H1 (cell line): ENCODE results near the gene COL21A1. TPM values are rescaled to one million over a fixed set of nuclear protein-coding genes. Genes with fewer than 3 reads are reported as not detected.

Experiments
- CTCF ChIA-PET: fragments of 300-600 bp; sonication (Branson Sonifier 250); formaldehyde crosslinking; loops from one replicate; lab custom pipeline; 2021; ENCODE audit not compliant: partially characterized antibody; lab: Charles Lee
- POLR2A ChIA-PET: fragments of 300-600 bp; sonication (Branson Sonifier 250); formaldehyde crosslinking; loops from one replicate; lab custom pipeline; 2021; ENCODE audit warnings: inconsistent platforms; ENCODE audit not compliant: partially characterized antibody; lab: Charles Lee
- DNase-seq, 2 experiments: peaks; one replicate each; pipeline versions ENCODE4 v3.0.0 to v3.0.0-alpha.2; 2010 to 2022; ENCODE audit warnings: low spot score in 2 of 2, low read depth in 1 of 2, mixed read lengths in 1 of 2
- FAIRE-seq: peaks from 2 replicates; lab custom pipeline; 2011; peaks lifted over from hg19 to GRCh38; lab: Jason Lieb, UNC
- H2AFZ ChIP-seq: 2 replicates; pipeline ENCODE4 v1.8.1; 2012; ENCODE audit warnings: low read length, inconsistent platforms
- H2AK5ac ChIP-seq: 2 replicates; pipeline ENCODE4 v1.6.1; 2013; ENCODE audit warnings: low read depth, low read length
- H2BK120ac ChIP-seq: replicated peaks from 2 replicates; pipeline ENCODE3; 2013; ENCODE audit warnings: low read depth, low read length, inconsistent platforms
- H2BK12ac ChIP-seq: 2 replicates; pipeline ENCODE4 v1.6.1; 2013; ENCODE audit warnings: low read depth, low read length
- H2BK15ac ChIP-seq: 2 replicates; pipeline ENCODE4 v1.6.1; 2013; ENCODE audit warnings: low read length
- H2BK20ac ChIP-seq: 2 replicates; pipeline ENCODE4 v1.6.1; 2013; ENCODE audit warnings: low read length
- H2BK5ac ChIP-seq: 2 replicates; pipeline ENCODE4 v1.6.1; 2013; ENCODE audit warnings: low read depth, low read length
- H3K14ac ChIP-seq: 2 replicates; pipeline ENCODE4 v1.6.1; 2013; ENCODE audit warnings: inconsistent platforms; ENCODE audit not compliant: insufficient read length
- H3K18ac ChIP-seq: 2 replicates; pipeline ENCODE4 v1.6.1; 2013; ENCODE audit warnings: low read length; ENCODE audit errors: extremely low read depth
- H3K23ac ChIP-seq: 2 replicates; pipeline ENCODE4 v1.6.1; 2013; ENCODE audit warnings: inconsistent platforms; ENCODE audit not compliant: insufficient read length
- H3K23me2 ChIP-seq: 2 replicates; pipeline ENCODE4 v1.6.1; 2013; ENCODE audit warnings: low read depth, low read length
- H3K27ac ChIP-seq: 2 replicates; pipeline ENCODE4 v1.6.1; 2011; ENCODE audit warnings: low read depth, low read length, inconsistent platforms
- H3K27me3 ChIP-seq, 4 experiments: replicated peaks in 1 of 4; 1 replicate in 1 of 4; 2 replicates in 3 of 4; pipeline versions ENCODE4 v1.6.1 to v1.8.1; 2011 to 2013; ENCODE audit warnings: low read length in 3 of 4, mild to moderate bottlenecking in 3 of 4, inconsistent platforms in 2 of 4, mixed read lengths in 2 of 4, moderate library complexity in 1 of 4; ENCODE audit not compliant: control insufficient read depth in 3 of 4, insufficient read depth in 3 of 4; ENCODE audit errors: extremely low read depth in 1 of 4
- H3K36me3 ChIP-seq, 4 experiments: 2 replicates each; pipeline versions ENCODE4 v1.6.1 to v1.8.1; 2011 to 2013; ENCODE audit warnings: mild to moderate bottlenecking in 4 of 4, low read length in 3 of 4, moderate library complexity in 2 of 4, control low read depth in 1 of 4, inconsistent platforms in 1 of 4; ENCODE audit not compliant: insufficient read depth in 4 of 4, control insufficient read depth in 2 of 4
- H3K4ac ChIP-seq: replicated peaks from 2 replicates; pipeline ENCODE3; 2013; ENCODE audit warnings: low read length, low read depth, mixed read lengths, inconsistent platforms; ENCODE audit not compliant: insufficient read length
- H3K4me1 ChIP-seq, 4 experiments: replicated peaks in 1 of 4; 1 replicate in 1 of 4; 2 replicates in 3 of 4; pipeline versions ENCODE4 v1.6.1 to v1.8.1; 2011 to 2013; ENCODE audit warnings: low read length in 3 of 4, inconsistent platforms in 2 of 4, mixed read lengths in 1 of 4; ENCODE audit not compliant: insufficient read depth in 4 of 4, control insufficient read depth in 3 of 4
- H3K4me2 ChIP-seq, 2 experiments: 2 replicates each; pipeline versions ENCODE4 v1.6.1 to v1.8.1; 2011 to 2013; ENCODE audit warnings: low read depth in 2 of 2, low read length in 2 of 2, control low read depth in 1 of 2, inconsistent platforms in 1 of 2, mild to moderate bottlenecking in 1 of 2; ENCODE audit not compliant: insufficient read depth in 1 of 2
- H3K4me3 ChIP-seq, 4 experiments: fragments of 200-600, 300-600 bp in 1 of 4; sonication (generic), shearing (Covaris generic), sonication (Bioruptor Twin) in 1 of 4; 2 replicates each; pipeline versions ENCODE4 v1.5.1 to v1.8.1; 2011 to 2016; ENCODE audit warnings: low read length in 4 of 4, low read depth in 3 of 4, control low read depth in 2 of 4, inconsistent platforms in 2 of 4, mild to moderate bottlenecking in 2 of 4, mixed read lengths in 1 of 4, moderate library complexity in 1 of 4; ENCODE audit not compliant: insufficient read depth in 2 of 4; ENCODE audit errors: extremely low read depth in 1 of 4
- H3K56ac ChIP-seq: replicated peaks from 2 replicates; pipeline ENCODE3; 2013; ENCODE audit warnings: low read depth, mild to moderate bottlenecking, mixed read lengths, low read length, inconsistent platforms; ENCODE audit not compliant: insufficient read length
- H3K79me1 ChIP-seq: 2 replicates; pipeline ENCODE4 v1.6.1; 2013; ENCODE audit warnings: low read depth, low read length, control low read depth
- H3K79me2 ChIP-seq, 2 experiments: 2 replicates each; pipeline versions ENCODE4 v1.6.1 to v1.8.1; 2012 to 2013; ENCODE audit warnings: low read length in 2 of 2, mild to moderate bottlenecking in 2 of 2, inconsistent platforms in 1 of 2; ENCODE audit not compliant: insufficient read depth in 2 of 2, control insufficient read depth in 1 of 2
- H3K9ac ChIP-seq, 4 experiments: replicated peaks in 1 of 4; 1 replicate in 1 of 4; 2 replicates in 3 of 4; pipeline versions ENCODE4 v1.6.1 to v1.8.1; 2011 to 2013; ENCODE audit warnings: low read depth in 3 of 4, low read length in 3 of 4, control low read depth in 2 of 4, mild to moderate bottlenecking in 2 of 4, moderate library complexity in 2 of 4, inconsistent platforms in 1 of 4; ENCODE audit errors: extremely low read depth in 1 of 4
- H3K9me3 ChIP-seq, 2 experiments: 2 replicates each; pipeline versions ENCODE4 v1.6.1 to v1.8.1; 2012 to 2013; ENCODE audit warnings: mild to moderate bottlenecking in 2 of 2, moderate library complexity in 2 of 2, control low read depth in 1 of 2, inconsistent platforms in 1 of 2, low read depth in 1 of 2, low read length in 1 of 2, mixed read lengths in 1 of 2; ENCODE audit not compliant: insufficient read depth in 2 of 2
- H4K20me1 ChIP-seq, 2 experiments: replicated peaks in 1 of 2; 2 replicates each; pipeline versions ENCODE3 to v1.8.1; 2011 to 2013; ENCODE audit warnings: inconsistent platforms in 2 of 2, low read length in 2 of 2, mild to moderate bottlenecking in 1 of 2; ENCODE audit not compliant: insufficient read depth in 2 of 2, control insufficient read depth in 1 of 2
- H4K5ac ChIP-seq: 2 replicates; pipeline ENCODE4 v1.6.1; 2013; ENCODE audit warnings: low read length, low read depth, mixed read lengths, inconsistent platforms; ENCODE audit not compliant: insufficient read length
- H4K8ac ChIP-seq: 2 replicates; pipeline ENCODE4 v1.8.0; 2013; ENCODE audit warnings: mild to moderate bottlenecking, moderate library complexity, low read length, inconsistent platforms; ENCODE audit not compliant: insufficient read depth; ENCODE audit errors: extremely low read depth
- H4K91ac ChIP-seq: replicated peaks from 2 replicates; pipeline ENCODE3; 2013; ENCODE audit warnings: low read length, mixed read lengths, inconsistent platforms; ENCODE audit not compliant: insufficient read length
- KDM5A ChIP-seq: fragments of 200-600 bp; IDR thresholded peaks from 2 replicates; pipeline ENCODE4 v1.7.1; 2012; ENCODE audit warnings: mild to moderate bottlenecking, low read length, inconsistent platforms, mixed read lengths
- SUZ12 ChIP-seq: fragments of 200-600 bp; sonication (generic); IDR thresholded peaks from 2 replicates; pipeline ENCODE4 v1.6.1; 2012; ENCODE audit warnings: mild to moderate bottlenecking, inconsistent platforms, low read length, moderate library complexity, mixed read lengths
- polyA plus RNA-seq, 7 experiments: library from polyadenylated mRNA; depleted of rRNA in 3 of 7; stranded (reverse) in 5 of 7; unstranded in 2 of 7; fragments of >200 nt in 5 of 7; fragments of 200-250 nt in 2 of 7; gene quantifications; 1 replicate in 5 of 7; 2 replicates in 1 of 7; 4 replicates in 1 of 7; pipeline versions ENCODE4 v1.2.1 to v1.2.3, GENCODE V29; 2011 to 2013; ENCODE audit warnings: missing spikeins in 2 of 7, mixed read lengths in 2 of 7
- total RNA-seq: library from RNA; stranded (reverse); fragmentation: NEBNext Ultra II Directional; extraction: Animal tissue kit (Norgen Biotek cat#: 25700); gene quantifications from 2 replicates; pipeline ENCODE4 v1.2.1, GENCODE V29; 2021

COL21A1 gene
- total and polyA plus RNA-seq, 2 of the 8 experiments (the other 6 are each of a cell fraction or from before 2014, with no cell fraction given): 1.6 to 3.4 TPM

DNA sequence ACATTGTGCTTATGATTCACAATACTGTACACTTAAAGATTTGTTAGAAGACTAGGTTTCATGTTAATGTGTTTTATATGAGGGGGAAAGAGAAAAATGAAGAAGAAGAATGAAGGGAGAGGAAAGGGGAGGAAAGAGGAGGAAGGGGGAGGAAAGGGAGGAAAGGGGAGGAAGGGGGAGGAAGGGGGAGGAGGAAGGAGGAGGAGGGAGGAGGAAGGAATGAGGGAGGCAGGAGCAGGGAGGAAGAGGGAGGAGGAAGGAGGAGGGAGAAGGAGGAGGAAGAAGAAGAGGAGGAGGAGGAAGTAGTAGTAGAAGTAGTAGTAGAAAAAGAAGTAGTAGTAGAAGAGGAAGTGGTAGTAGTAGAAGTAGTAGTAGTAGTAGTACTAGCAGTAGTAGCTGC lies 70.6 kb downstream of the COL21A1 start:
- no peak overlapping the region for H4K8ac ChIP-seq
- H3K56ac ChIP-seq: no peak overlapping the region
- H3K14ac ChIP-seq: no peak overlapping the region
- H2AFZ ChIP-seq: no peak overlapping the region
- no peaks in the 10 kb centered on the region for H3K4me1 ChIP-seq
- H4K20me1 ChIP-seq: no peaks in the 10 kb centered on the region
- no peak overlapping the region for H2BK120ac ChIP-seq
- no peak overlapping the region for H4K91ac ChIP-seq
- ChIA-PET POLR2A (no interaction called here), CTCF (no interaction called here)
- no peak overlapping the region for H2BK5ac ChIP-seq
- H3K9ac ChIP-seq: no peak overlapping the region
- H3K4ac ChIP-seq: no peak overlapping the region
- no peaks in the 10 kb centered on the region for H3K79me1 ChIP-seq
- H3K23me2 ChIP-seq: no peaks in the 10 kb centered on the region
- peaks cover 7 to 9% of the 10 kb centered on the region in 2 experiments; a peak in 2 of 4 replicates for H3K9me3 ChIP-seq
- H3K23ac ChIP-seq: no peak overlapping the region
- H3K79me2 ChIP-seq: no peaks in the 10 kb centered on the region
- H2BK12ac ChIP-seq: no peak overlapping the region
- no peak overlapping the region for H2BK15ac ChIP-seq
- no peak overlapping the region for H3K27ac ChIP-seq
- FAIRE-seq (no peak), DNase-seq (no peak)
- no peak overlapping the region for H3K4me2 ChIP-seq
- no peaks in the 10 kb centered on the region for H3K27me3 ChIP-seq
- no peak overlapping the region for H3K18ac ChIP-seq
- no peak overlapping the region for H3K4me3 ChIP-seq
- H4K5ac ChIP-seq: no peak overlapping the region
- no peaks in the 10 kb centered on the region for H3K36me3 ChIP-seq
- H2AK5ac ChIP-seq: no peak overlapping the region
- H2BK20ac ChIP-seq: no peak overlapping the region
- TF ChIP-seq KDM5A (no peak), SUZ12 (no peak)
